Heart left ventricle (tissue), 16 donors: ENCODE data around the gene SKAP2. TPM values are rescaled to one million over a fixed set of nuclear protein-coding genes. Genes with fewer than 3 reads are reported as not detected.

Experiments
- ATAC-seq, 4 donors: fragments of 200-7000 bp; cut with Tn5 transposase; one replicate each; pipeline ENCODE4 v1.9.1; 2020 to 2022; ENCODE audit warnings: moderate library complexity in 4 of 4, mild to moderate bottlenecking in 3 of 4, moderate number of reproducible peaks in 1 of 4
- DNase-seq, 5 donors: peaks; one replicate each; pipeline ENCODE4 v3.0.0-alpha.2; 2020
- H3K27ac ChIP-seq, 12 donors: fragments of 200-600 bp; sonication (generic) in 4 of 12; one replicate each; pipeline versions ENCODE4 v1.5.0 to v1.8.0; 2016 to 2022; ENCODE audit warnings: mild to moderate bottlenecking in 2 of 12
- H3K27me3 ChIP-seq, 9 donors: fragments of 200-600 bp; sonication (generic) in 2 of 9; one replicate each; pipeline versions ENCODE4 v1.5.1 to v1.8.0; 2016 to 2022; ENCODE audit warnings: mild to moderate bottlenecking in 3 of 9
- H3K36me3 ChIP-seq, 9 donors: fragments of 200-600 bp; sonication (generic) in 2 of 9; one replicate each; pipeline versions ENCODE4 v1.5.0 to v1.8.0; 2018 to 2022; ENCODE audit warnings: mild to moderate bottlenecking in 2 of 9
- H3K4me1 ChIP-seq, 12 donors: fragments of 200-600 bp; sonication (generic) in 4 of 12; one replicate each; pipeline versions ENCODE4 v1.5.0 to v1.8.0; 2016 to 2022; ENCODE audit warnings: mild to moderate bottlenecking in 3 of 12
- H3K4me3 ChIP-seq, 12 donors: fragments of 200-600 bp; sonication (generic) in 4 of 12; one replicate each; pipeline versions ENCODE4 v1.5.0 to v1.8.0; 2017 to 2022; ENCODE audit warnings: mild to moderate bottlenecking in 9 of 12, moderate library complexity in 4 of 12
- H3K9me3 ChIP-seq, 12 donors: fragments of 200-600 bp; sonication (generic) in 4 of 12; one replicate each; pipeline versions ENCODE4 v1.5.0 to v1.8.0; 2016 to 2022; ENCODE audit warnings: mild to moderate bottlenecking in 1 of 12
- CTCF ChIP-seq, 12 donors: fragments of 200-600 bp; sonication (generic) in 4 of 12; IDR thresholded peaks; one replicate each; pipeline versions ENCODE4 v1.5.0 to v1.8.0; 2018 to 2022; ENCODE audit warnings: antibody characterized with exemption in 12 of 12, mild to moderate bottlenecking in 5 of 12
- POLR2A ChIP-seq, 2 donors: fragments of 450-650 bp; IDR thresholded peaks; one replicate each; pipeline ENCODE4 v1.6.1; 2017; ENCODE audit warnings: antibody characterized with exemption in 2 of 2, mild to moderate bottlenecking in 2 of 2, moderate library complexity in 2 of 2
- WGBS, 4 donors: extraction: QIAGEN DNeasy Blood & Tissue Kit in 2 of 4; methylation state at CpG; one replicate each; pipeline versions ENCODE4 v1.1.5 to v1.1.7; 2013 to 2018; 5-methylcytosine and 5-hydroxymethylcytosine counted together
- intact Hi-C, 10 donors: fragments of 100-400 bp; cut with DNase I; formaldehyde crosslinking; loops; one replicate each; pipeline versions ENCODE4 v1.11.1 to v1.14.2; 2022
- long read RNA-seq, 3 donors: library from polyadenylated mRNA; unstranded; transcript quantifications; one replicate each; pipeline ENCODE4 v2.0.0, GENCODE V29; 2020 to 2021
- polyA plus RNA-seq, 2 donors: library from polyadenylated mRNA; stranded (reverse); fragments of 200-250 nt; gene quantifications; one replicate each; pipeline ENCODE4 v1.2.3, GENCODE V29; 2013
- total RNA-seq, 9 donors: library from RNA; depleted of rRNA in 2 of 9; stranded (reverse); fragments of >200 nt in 2 of 9; fragmentation: NEBNext Ultra II Directional in 3 of 9; extraction: Animal tissue kit (Norgen Biotek cat#: 25700) in 3 of 9; gene quantifications; one replicate each; pipeline versions ENCODE4 v1.1.0 to v1.2.4, GENCODE V29; 2016 to 2023
- donor health status: ischemic (EF 13 %, LVEDD 7.1; RV severe dilation, severe dysfunction).
- donor health status: healthy with polysubstance abuse.
- donor health status: DM: no; HTN: yes; CAD: no.
- donor health status: DM: no; HTN: no; CAD: no.
- donor health status: ischemic (EF 25% LVEDD 6.9; RV normal size, moderate dysfunction).
- donor health status: ischemic (EF 25% LVEDD 5.7; RV mildly dilated, moderate dysfunction).
- donor health status: healthy.
- donor health status: DM: yes; HTN: yes; CAD: no.
- donor health status: ischemic (EF 35%, LVEDD 5.7; RV mildly dilated, moderate dysfunction).
- donor health status: nonischemic (EF 11% LVEDD 7.7; RV severe dilation, severe dysfunction).
- donor health status: DM: yes; HTN: yes; CAD: no.
- donor health status: PGD.
- donor health status: ischemic (EF 29% LVEDD 5.4; RV normal size, mild dysfunction).
- donor health status: nonischemic (EF 23%, LVEDD 6.1; RV moderate dilation, normal function).

SKAP2 gene
- 10 to 100 TPM in 2 of 9 donors, 1 to 10 TPM in 7; 2.9 to 17.3 (median 6.0) TPM for total RNA-seq
- polyA plus RNA-seq, result 1 to 10 TPM in 1 of 2 donors, under 1 TPM in 1; 0.99 to 2.5 TPM
- long read RNA-seq, donor 1, partial matches to known transcripts, result 1 of 6 reads
- long read RNA-seq, donor 1, other reads (novel, unspliced or antisense), result 1 of 6 reads
- long read RNA-seq, donor 2, transcript SKAP2-201 (13 exons, 3,998 nt), result major isoform, 15 of 18 reads
- long read RNA-seq, donor 2, partial matches to known transcripts, result 1 of 18 reads
- long read RNA-seq, donor 2, other reads (novel, unspliced or antisense), result 2 of 18 reads
- long read RNA-seq, donor 3, transcript SKAP2-201 (13 exons, 3,998 nt), result major isoform, 7 of 8 reads
- long read RNA-seq, donor 3, partial matches to known transcripts, result 0 of 8 reads
- long read RNA-seq, donor 3, other reads (novel, unspliced or antisense), result 1 of 8 reads

GRCh38 chr7:26864309-26865093, at the start of gene SKAP2:
Gene SKAP2, minus strand, starts transcription at chr7:26864590. Its CDS starts 161 bp downstream, at chr7:26864429.
- Histone ChIP-seq H3K9me3 (no peaks in the 10 kb centered on the region), H3K36me3 (no peaks in the 10 kb centered on the region), H3K4me1 (peaks cover 0 to 22% (median 0%) of the 10 kb centered on the region in 12 donors), H3K27me3 (peaks cover 0 to 76% (median 26%) of the 10 kb centered on the region in 9 donors), H3K4me3 (peak within 1 kb of the TSS; percentile 50 to 90 (median 69)), H3K27ac (peak within 1 kb of the TSS; percentile 66 to 96 (median 80))
- intact Hi-C loops, result loop anchor here in 2 of 10 donors (5.0 kb wide), 1 partner anchor 268 kb away; the partner anchor contains the start of gene HOXA4 (in 2 of the 2)
- TF ChIP-seq CTCF (IDR thresholded peaks at IDR 0.05), result no peak
- TF ChIP-seq POLR2A (IDR thresholded peaks at IDR 0.05), result peak in 1 of 2 donors; percentile 90
- ATAC-seq, result peak; percentile 98 to 100 (median 99)
- WGBS, 4 donors, result 1 to 2% (median 1%) methylated on average over 39 to 52 of the region's 52 CpGs
- peak; percentile 95 to 98 (median 95) for DNase-seq

- Histone ChIP-seq H3K27ac (no peak overlapping the region), H3K4me1 (no peaks in the 10 kb centered on the region), H3K4me3 (no peak overlapping the region), H3K36me3 (no peaks in the 10 kb centered on the region), H3K9me3 (no peaks in the 10 kb centered on the region), H3K27me3 (peaks cover 0 to 10% (median 0%) of the 10 kb centered on the region in 9 donors)
- no peak for DNase-seq
- no peak for TF ChIP-seq CTCF (IDR thresholded peaks at IDR 0.05)
- TF ChIP-seq POLR2A (IDR thresholded peaks at IDR 0.05), result no peak
- WGBS, 4 donors, result 83 to 90% (median 87%) methylated on average over 1 of the region's 1 CpG
- ATAC-seq, result no peak
- intact Hi-C loops, result no loop called here
Observed at GRCh38 chr7:26912933-26913536, 48.6 kb upstream of the SKAP2 start.

GRCh38 chr7:26912338-26912737, 47.9 kb upstream of the SKAP2 start:
- no peak overlapping the region for H3K27ac ChIP-seq
- TF ChIP-seq POLR2A (IDR thresholded peaks at IDR 0.05) (no peak), CTCF (IDR thresholded peaks at IDR 0.05) (no peak)
- H3K4me3 ChIP-seq, result no peak overlapping the region
- H3K27me3 ChIP-seq, result peaks cover 0 to 5% (median 0%) of the 10 kb centered on the region in 9 donors
- no peaks in the 10 kb centered on the region for H3K9me3 ChIP-seq
- ATAC-seq (no peak), DNase-seq (no peak)
- H3K4me1 ChIP-seq, result no peaks in the 10 kb centered on the region
- no peaks in the 10 kb centered on the region for H3K36me3 ChIP-seq
- intact Hi-C loops, result no loop called here
